ENCODE data around the gene RHPN2.
"Not testable (repeated sequence)": the region's sequence is repeated elsewhere in the genome, so short reads cannot be mapped to it uniquely, and the experiment has no call there.

The RHPN2 gene

GRCh38 chr19:32988724-32989123 lies 76.0 kb downstream of the RHPN2 start:
- Histone ChIP-seq H3K79me2 (ENCODE audit: insufficient read depth, low read length) (no peaks in the 10 kb centered on the region), H3K9me3 (ENCODE audit: insufficient read depth, low read depth, low read length) (no peaks in the 10 kb centered on the region), H3F3A (ENCODE audit: low read depth) (no peaks in the 10 kb centered on the region), H4K20me1 (ENCODE audit: insufficient read depth, low read length, poor library complexity, severe bottlenecking) (no peaks in the 10 kb centered on the region), H3K36me3 (ENCODE audit: insufficient read depth, low read length) (no peaks in the 10 kb centered on the region), H3K9me2 (replicated peaks; ENCODE audit: low read depth, low read length) (no peaks in the 10 kb centered on the region), H3K9ac (ENCODE audit: low read depth, low read length, poor library complexity, severe bottlenecking) (no peak overlapping the region), H3K4me1 (ENCODE audit: insufficient read depth, low read length, poor library complexity, severe bottlenecking) (no peaks in the 10 kb centered on the region), H3K4me2 (ENCODE audit: low read depth, low read length, poor library complexity, severe bottlenecking) (no peak overlapping the region), H2AFZ (ENCODE audit: low read length) (no peak overlapping the region), H3K27me3 (ENCODE audit: insufficient read depth, low read length, poor library complexity, severe bottlenecking) (no peaks in the 10 kb centered on the region), H3K4me3 (ENCODE audit: low read length, poor library complexity, severe bottlenecking) (no peak overlapping the region)
- no peak for TF ChIP-seq CTCF (conservative IDR thresholded peaks at IDR 0.05; ENCODE audit: low read length)
- no peak for TF ChIP-seq EZH2phosphoT487 (IDR thresholded peaks at IDR 0.05; ENCODE audit: borderline replicate concordance)

- not testable (repeated sequence) for H3K9ac ChIP-seq (ENCODE audit: low read depth, low read length, poor library complexity, severe bottlenecking); H3K9me3 ChIP-seq (ENCODE audit: insufficient read depth, low read depth, low read length); H3K4me3 ChIP-seq (ENCODE audit: low read length, poor library complexity, severe bottlenecking); H3K79me2 ChIP-seq (ENCODE audit: insufficient read depth, low read length); H3K9me2 ChIP-seq (replicated peaks; ENCODE audit: low read depth, low read length); H3K4me1 ChIP-seq (ENCODE audit: insufficient read depth, low read length, poor library complexity, severe bottlenecking); H3F3A ChIP-seq (ENCODE audit: low read depth); H4K20me1 ChIP-seq (ENCODE audit: insufficient read depth, low read length, poor library complexity, severe bottlenecking); H3K4me2 ChIP-seq (ENCODE audit: low read depth, low read length, poor library complexity, severe bottlenecking); H3K27me3 ChIP-seq (ENCODE audit: insufficient read depth, low read length, poor library complexity, severe bottlenecking); H2AFZ ChIP-seq (ENCODE audit: low read length); H3K36me3 ChIP-seq (ENCODE audit: insufficient read depth, low read length)
Observed at GRCh38 chr19:32988254-32988653, 76.4 kb downstream of the RHPN2 start.

GRCh38 chr19:32982488-32982887 lies 82.2 kb downstream of the RHPN2 start:
- not testable (repeated sequence) for H3K79me2 ChIP-seq (ENCODE audit: insufficient read depth, low read length); H3K4me2 ChIP-seq (ENCODE audit: low read depth, low read length, poor library complexity, severe bottlenecking); H3K4me3 ChIP-seq (ENCODE audit: low read length, poor library complexity, severe bottlenecking); H3K36me3 ChIP-seq (ENCODE audit: insufficient read depth, low read length); H3K9me3 ChIP-seq (ENCODE audit: insufficient read depth, low read depth, low read length); H3K4me1 ChIP-seq (ENCODE audit: insufficient read depth, low read length, poor library complexity, severe bottlenecking); H3K27me3 ChIP-seq (ENCODE audit: insufficient read depth, low read length, poor library complexity, severe bottlenecking); H3K9ac ChIP-seq (ENCODE audit: low read depth, low read length, poor library complexity, severe bottlenecking); H4K20me1 ChIP-seq (ENCODE audit: insufficient read depth, low read length, poor library complexity, severe bottlenecking); H3K9me2 ChIP-seq (replicated peaks; ENCODE audit: low read depth, low read length); H2AFZ ChIP-seq (ENCODE audit: low read length); H3F3A ChIP-seq (ENCODE audit: low read depth)

GRCh38 chr19:32979807-32980206 lies 84.9 kb downstream of the RHPN2 start:
- H3K79me2 ChIP-seq (ENCODE audit: insufficient read depth, low read length); H3K36me3 ChIP-seq (ENCODE audit: insufficient read depth, low read length); H3K9me2 ChIP-seq (replicated peaks; ENCODE audit: low read depth, low read length); H3K4me3 ChIP-seq (ENCODE audit: low read length, poor library complexity, severe bottlenecking); H2AFZ ChIP-seq (ENCODE audit: low read length); H3K27me3 ChIP-seq (ENCODE audit: insufficient read depth, low read length, poor library complexity, severe bottlenecking); H3K4me1 ChIP-seq (ENCODE audit: insufficient read depth, low read length, poor library complexity, severe bottlenecking); H3K9ac ChIP-seq (ENCODE audit: low read depth, low read length, poor library complexity, severe bottlenecking); H3K4me2 ChIP-seq (ENCODE audit: low read depth, low read length, poor library complexity, severe bottlenecking); H4K20me1 ChIP-seq (ENCODE audit: insufficient read depth, low read length, poor library complexity, severe bottlenecking); H3F3A ChIP-seq (ENCODE audit: low read depth); H3K9me3 ChIP-seq (ENCODE audit: insufficient read depth, low read depth, low read length): not testable (repeated sequence)

GRCh38 chr19:32977813-32978212 lies 86.9 kb downstream of the RHPN2 start:
- not testable (repeated sequence) for H3K79me2 ChIP-seq (ENCODE audit: insufficient read depth, low read length); H3K9me3 ChIP-seq (ENCODE audit: insufficient read depth, low read depth, low read length); H4K20me1 ChIP-seq (ENCODE audit: insufficient read depth, low read length, poor library complexity, severe bottlenecking); H3K27me3 ChIP-seq (ENCODE audit: insufficient read depth, low read length, poor library complexity, severe bottlenecking); H3K4me2 ChIP-seq (ENCODE audit: low read depth, low read length, poor library complexity, severe bottlenecking); H3K36me3 ChIP-seq (ENCODE audit: insufficient read depth, low read length); H3K4me3 ChIP-seq (ENCODE audit: low read length, poor library complexity, severe bottlenecking); H3K9me2 ChIP-seq (replicated peaks; ENCODE audit: low read depth, low read length); H3K4me1 ChIP-seq (ENCODE audit: insufficient read depth, low read length, poor library complexity, severe bottlenecking); H3F3A ChIP-seq (ENCODE audit: low read depth); H3K9ac ChIP-seq (ENCODE audit: low read depth, low read length, poor library complexity, severe bottlenecking); H2AFZ ChIP-seq (ENCODE audit: low read length)

Measured in Loucy (cell line).